NB4 (cell line): Measurements from ENCODE around the gene SIMC1.

Source experiments
- DNase-seq: peaks from one replicate; pipeline ENCODE4 v3.0.0; 2010; ENCODE audit warnings: low read depth
- H3K4me3 ChIP-seq: one replicate; pipeline ENCODE4 v1.5.1; 2011; ENCODE audit warnings: mild to moderate bottlenecking, low read depth, low read length, moderate library complexity
- CTCF ChIP-seq: IDR thresholded peaks from one replicate; pipeline ENCODE4 v1.5.1; 2012; ENCODE audit warnings: low read depth, low read length
- MAX ChIP-seq: IDR thresholded peaks from 2 replicates; pipeline ENCODE4 v1.6.1; 2011; ENCODE audit warnings: low read depth, low read length
- MYC ChIP-seq: IDR thresholded peaks from 2 replicates; pipeline ENCODE4 v1.6.1; 2011; ENCODE audit warnings: low read depth, low read length
- POLR2A ChIP-seq: IDR thresholded peaks from 2 replicates; pipeline ENCODE4 v1.6.1; 2011; ENCODE audit warnings: mild to moderate bottlenecking; ENCODE audit not compliant: insufficient read length; ENCODE audit errors: extremely low read depth

Gene SIMC1

GRCh38 chr5:176360894-176361436, 122.7 kb downstream of the SIMC1 start:
- DNase-seq: no peak
- H3K4me3 ChIP-seq: peak overlapping the region; percentile 80

GRCh38 chr5:176361437-176362232, 123.4 kb downstream of the SIMC1 start, which contains the start of gene KIAA1191:
Gene KIAA1191, minus strand, starts transcription at chr5:176361764. Its CDS starts 2,256 bp downstream, at chr5:176359508.
- peak; percentile 75 for TF ChIP-seq POLR2A
- no peak for TF ChIP-seq CTCF
- peak; percentile 52; the same call in 1 of the 2 replicates for TF ChIP-seq MYC
- peak; percentile 58; the same call in 1 of the 2 replicates for TF ChIP-seq MAX
- peak within 1 kb of the TSS; percentile 80 for H3K4me3 ChIP-seq
- peak; percentile 90 for DNase-seq

More at GRCh38 chr5:176360894-176361436, 122.7 kb downstream of the SIMC1 start:
- TF ChIP-seq CTCF: no peak
- TF ChIP-seq MYC: no peak
- no peak for TF ChIP-seq MAX
- no peak for TF ChIP-seq POLR2A

- H3K4me3 ChIP-seq: peak overlapping the region; percentile 80
- TF ChIP-seq CTCF (no peak), MAX (no peak), POLR2A (no peak), MYC (no peak)
- DNase-seq: no peak
Measured at GRCh38 chr5:176362233-176362490, 123.9 kb downstream of the SIMC1 start.

- TF ChIP-seq CTCF (no peak), MYC (no peak), MAX (no peak), POLR2A (no peak)
- no peak overlapping the region for H3K4me3 ChIP-seq
- DNase-seq: no peak
Measured at GRCh38 chr5:176364765-176365350, 126.6 kb downstream of the SIMC1 start.

- DNase-seq: no peak
- no peak within 1 kb of the TSS for H3K4me3 ChIP-seq
- no peak for TF ChIP-seq POLR2A
- TF ChIP-seq MAX: no peak
- no peak for TF ChIP-seq CTCF
- TF ChIP-seq MYC: no peak
Measured at GRCh38 chr5:176365351-176366231, 127.4 kb downstream of the SIMC1 start, which contains the start of gene ARL10. Gene ARL10, plus strand, starts transcription at chr5:176365487. Its CDS starts 77 bp downstream, at chr5:176365564.
